GM12891 (cell line): ENCODE measurements around the gene HMCN2.

Experiments used
- PAX5 ChIP-seq: IDR thresholded peaks from 2 replicates; pipeline ENCODE4 v1.6.1; 2011; ENCODE audit warnings: low read length, moderate library complexity, mild to moderate bottlenecking; ENCODE audit not compliant: insufficient read depth, severe bottlenecking
- POLR2A ChIP-seq: IDR thresholded peaks from 2 replicates; pipeline ENCODE4 v1.6.1; 2011; ENCODE audit warnings: low read depth, low read length, control low read depth
- POLR2AphosphoS5 ChIP-seq: IDR thresholded peaks from 2 replicates; pipeline ENCODE4 v1.6.1; 2011; ENCODE audit warnings: low read depth, low read length, control low read depth
- POU2F2 ChIP-seq: IDR thresholded peaks from 2 replicates; pipeline ENCODE4 v1.6.1; 2011; ENCODE audit warnings: low read depth, mild to moderate bottlenecking, control low read depth, low read length, moderate library complexity
- SPI1 ChIP-seq: IDR thresholded peaks from 2 replicates; pipeline ENCODE4 v1.6.1; 2011; ENCODE audit warnings: low read depth, low read length, control low read depth

DNA sequence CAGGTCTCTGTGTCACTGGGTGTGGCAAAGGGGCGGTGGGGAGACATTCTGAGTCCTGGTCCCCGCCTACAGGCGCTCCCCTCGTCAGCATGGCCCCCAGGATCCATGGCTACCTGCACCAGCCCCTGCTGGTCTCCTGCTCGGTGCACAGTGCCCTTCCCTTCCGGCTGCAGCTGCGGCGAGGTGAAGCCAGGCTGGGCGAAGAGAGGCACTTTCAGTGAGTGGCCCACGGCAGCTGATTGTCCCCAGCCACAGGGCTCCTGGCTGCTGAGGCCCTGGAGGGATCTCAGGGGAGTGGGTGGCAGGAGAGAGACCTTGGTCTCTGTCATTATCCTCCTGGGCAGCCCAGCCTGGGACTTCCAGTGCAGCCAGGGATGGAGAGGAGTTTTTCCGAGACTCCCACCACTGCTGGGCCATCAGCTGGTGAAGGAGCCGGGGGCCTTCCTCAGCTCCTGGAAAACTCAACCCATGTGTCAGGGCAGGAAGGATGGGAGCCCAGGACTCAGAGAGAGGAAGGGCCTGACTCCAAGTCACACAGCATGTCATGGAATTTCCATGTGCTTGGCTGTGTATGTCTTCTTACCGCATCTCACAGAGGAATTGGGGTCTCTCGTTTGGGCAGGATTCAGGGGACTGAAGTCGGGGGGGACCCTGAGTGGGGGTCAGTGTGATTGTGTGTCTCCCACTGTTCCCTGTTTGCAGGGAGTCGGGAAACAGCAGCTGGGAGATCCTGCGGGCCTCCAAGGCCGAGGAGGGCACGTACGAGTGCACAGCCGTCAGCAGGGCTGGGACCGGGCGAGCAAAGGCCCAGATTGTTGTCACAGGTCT is 37.4 kb downstream of the HMCN2 start:
- TF ChIP-seq POLR2A = no peak
- TF ChIP-seq PAX5 = no peak
- TF ChIP-seq SPI1 = no peak
- TF ChIP-seq POU2F2 = no peak
- no peak for TF ChIP-seq POLR2AphosphoS5
